ENCODE measurements around the gene CHAF1A. TPM values are rescaled to one million over a fixed set of nuclear protein-coding genes. Genes with fewer than 3 reads are reported as not detected.

CHAF1A gene, protein sequence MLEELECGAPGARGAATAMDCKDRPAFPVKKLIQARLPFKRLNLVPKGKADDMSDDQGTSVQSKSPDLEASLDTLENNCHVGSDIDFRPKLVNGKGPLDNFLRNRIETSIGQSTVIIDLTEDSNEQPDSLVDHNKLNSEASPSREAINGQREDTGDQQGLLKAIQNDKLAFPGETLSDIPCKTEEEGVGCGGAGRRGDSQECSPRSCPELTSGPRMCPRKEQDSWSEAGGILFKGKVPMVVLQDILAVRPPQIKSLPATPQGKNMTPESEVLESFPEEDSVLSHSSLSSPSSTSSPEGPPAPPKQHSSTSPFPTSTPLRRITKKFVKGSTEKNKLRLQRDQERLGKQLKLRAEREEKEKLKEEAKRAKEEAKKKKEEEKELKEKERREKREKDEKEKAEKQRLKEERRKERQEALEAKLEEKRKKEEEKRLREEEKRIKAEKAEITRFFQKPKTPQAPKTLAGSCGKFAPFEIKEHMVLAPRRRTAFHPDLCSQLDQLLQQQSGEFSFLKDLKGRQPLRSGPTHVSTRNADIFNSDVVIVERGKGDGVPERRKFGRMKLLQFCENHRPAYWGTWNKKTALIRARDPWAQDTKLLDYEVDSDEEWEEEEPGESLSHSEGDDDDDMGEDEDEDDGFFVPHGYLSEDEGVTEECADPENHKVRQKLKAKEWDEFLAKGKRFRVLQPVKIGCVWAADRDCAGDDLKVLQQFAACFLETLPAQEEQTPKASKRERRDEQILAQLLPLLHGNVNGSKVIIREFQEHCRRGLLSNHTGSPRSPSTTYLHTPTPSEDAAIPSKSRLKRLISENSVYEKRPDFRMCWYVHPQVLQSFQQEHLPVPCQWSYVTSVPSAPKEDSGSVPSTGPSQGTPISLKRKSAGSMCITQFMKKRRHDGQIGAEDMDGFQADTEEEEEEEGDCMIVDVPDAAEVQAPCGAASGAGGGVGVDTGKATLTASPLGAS
- polyA plus RNA-seq, result 10 to 100 TPM; 10.8 to 11.7 TPM

- Histone ChIP-seq H3K27ac (ENCODE audit: low read depth in 2 of 2, low read length in 1 of 2) (peak within 1 kb of the TSS; percentile 66 to 91), H3K9me3 (ENCODE audit: control insufficient read depth in 2 of 2, insufficient read depth in 1 of 2, low read depth in 1 of 2, low read length in 1 of 2) (no peaks in the 10 kb centered on the region), H3K27me3 (ENCODE audit: control insufficient read depth in 1 of 2, insufficient read depth in 2 of 2, low read length in 2 of 2) (no peaks in the 10 kb centered on the region), H3K36me3 (ENCODE audit: control insufficient read depth in 2 of 2, insufficient read depth in 2 of 2, low read length in 1 of 2) (no peaks in the 10 kb centered on the region), H3K4me3 (ENCODE audit: low read depth in 1 of 2, low read length in 2 of 2) (peak within 1 kb of the TSS; percentile 75 to 80), H3K4me1 (ENCODE audit: control insufficient read depth in 2 of 2, insufficient read depth in 2 of 2, low read length in 1 of 2) (peaks cover 3 to 12% of the 10 kb centered on the region in 2 donors)
- WGBS, 2 donors, result 0% methylated on average over 46 to 84 of the region's 84 CpGs
Observed at GRCh38 chr19:4402171-4403004, at the start of gene CHAF1A. CHAF1A (plus strand) TSS chr19:4402640; CDS start chr19:4402763, 123 bp downstream.

DNA sequence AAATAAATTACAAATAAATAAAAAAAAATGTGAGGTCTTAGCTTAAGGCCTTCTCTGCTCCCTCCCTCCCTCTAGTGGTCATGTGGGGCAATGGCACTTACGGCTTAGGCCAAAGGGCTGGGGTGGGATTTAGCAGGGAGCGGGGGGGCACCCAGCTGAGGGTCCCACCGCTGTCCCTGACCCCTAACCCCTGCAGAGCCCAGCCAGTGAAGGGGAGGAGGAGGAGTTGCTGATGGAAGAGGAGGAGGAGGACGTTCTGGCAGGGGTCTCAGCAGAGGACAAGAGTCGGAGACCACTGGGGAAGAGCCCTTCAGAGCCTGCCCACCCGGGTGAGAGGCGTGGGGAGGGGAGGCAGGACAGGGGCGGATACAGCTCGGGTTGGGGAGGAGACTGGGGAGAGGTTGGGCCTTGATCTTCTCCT is 49.7 kb upstream of the CHAF1A start:
- H3K9me3 ChIP-seq (ENCODE audit: control insufficient read depth in 2 of 2, insufficient read depth in 1 of 2, low read depth in 1 of 2, low read length in 1 of 2), result no peaks in the 10 kb centered on the region
- H3K4me3 ChIP-seq (ENCODE audit: low read depth in 1 of 2, low read length in 2 of 2), result no peak overlapping the region
- no peaks in the 10 kb centered on the region for H3K27me3 ChIP-seq (ENCODE audit: control insufficient read depth in 1 of 2, insufficient read depth in 2 of 2, low read length in 2 of 2)
- no peak overlapping the region for H3K27ac ChIP-seq (ENCODE audit: low read depth in 2 of 2, low read length in 1 of 2)
- 31 to 45% methylated on average over 9 of the region's 9 CpGs for WGBS, 2 donors
- H3K36me3 ChIP-seq (ENCODE audit: control insufficient read depth in 2 of 2, insufficient read depth in 2 of 2, low read length in 1 of 2), result peaks cover 0 to 17% of the 10 kb centered on the region in 2 donors
- H3K4me1 ChIP-seq (ENCODE audit: control insufficient read depth in 2 of 2, insufficient read depth in 2 of 2, low read length in 1 of 2), result peaks cover 2 to 3% of the 10 kb centered on the region in 2 donors

- peaks cover 0 to 26% of the 10 kb centered on the region in 2 donors for H3K36me3 ChIP-seq (ENCODE audit: control insufficient read depth in 2 of 2, insufficient read depth in 2 of 2, low read length in 1 of 2)
- peaks cover 2 to 3% of the 10 kb centered on the region in 2 donors for H3K4me1 ChIP-seq (ENCODE audit: control insufficient read depth in 2 of 2, insufficient read depth in 2 of 2, low read length in 1 of 2)
- 88 to 89% methylated on average over 12 of the region's 12 CpGs for WGBS, 2 donors
- H3K27me3 ChIP-seq (ENCODE audit: control insufficient read depth in 1 of 2, insufficient read depth in 2 of 2, low read length in 2 of 2), result no peaks in the 10 kb centered on the region
- H3K27ac ChIP-seq (ENCODE audit: low read depth in 2 of 2, low read length in 1 of 2), result no peak overlapping the region
- no peaks in the 10 kb centered on the region for H3K9me3 ChIP-seq (ENCODE audit: control insufficient read depth in 2 of 2, insufficient read depth in 1 of 2, low read depth in 1 of 2, low read length in 1 of 2)
- no peak overlapping the region for H3K4me3 ChIP-seq (ENCODE audit: low read depth in 1 of 2, low read length in 2 of 2)
Observed at GRCh38 chr19:4354282-4354681, 48.2 kb upstream of the CHAF1A start.

DNA sequence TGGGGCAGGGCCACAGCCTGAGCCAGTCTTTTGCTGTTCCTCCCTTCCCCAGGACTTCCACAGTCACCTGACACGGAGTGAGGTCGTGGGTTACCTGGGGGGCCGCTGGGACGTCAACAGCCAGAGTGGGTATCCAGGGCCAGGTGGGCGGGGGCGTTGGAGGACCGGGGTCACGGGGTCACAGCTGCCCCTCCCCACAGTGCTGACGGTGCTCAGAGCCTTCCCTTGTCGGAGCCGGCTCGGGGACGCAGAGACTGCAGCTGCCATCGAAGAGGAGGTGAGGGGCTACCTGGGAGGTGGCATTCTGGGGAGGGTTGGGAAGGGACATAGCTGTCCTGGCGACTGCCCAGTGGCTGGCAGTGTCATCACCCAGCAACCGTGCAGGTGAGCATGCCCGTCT is 47.5 kb upstream of the CHAF1A start:
- H3K4me1 ChIP-seq (ENCODE audit: control insufficient read depth in 2 of 2, insufficient read depth in 2 of 2, low read length in 1 of 2), result peaks cover 2 to 3% of the 10 kb centered on the region in 2 donors
- H3K4me3 ChIP-seq (ENCODE audit: low read depth in 1 of 2, low read length in 2 of 2), result no peak overlapping the region
- H3K36me3 ChIP-seq (ENCODE audit: control insufficient read depth in 2 of 2, insufficient read depth in 2 of 2, low read length in 1 of 2), result peaks cover 0 to 32% of the 10 kb centered on the region in 2 donors
- WGBS, 2 donors, result 78 to 81% methylated on average over 17 of the region's 17 CpGs
- H3K27ac ChIP-seq (ENCODE audit: low read depth in 2 of 2, low read length in 1 of 2), result no peak overlapping the region
- H3K9me3 ChIP-seq (ENCODE audit: control insufficient read depth in 2 of 2, insufficient read depth in 1 of 2, low read depth in 1 of 2, low read length in 1 of 2), result no peaks in the 10 kb centered on the region
- H3K27me3 ChIP-seq (ENCODE audit: control insufficient read depth in 1 of 2, insufficient read depth in 2 of 2, low read length in 2 of 2), result no peaks in the 10 kb centered on the region

GRCh38 chr19:4357095-4357797 is 45.2 kb upstream of the CHAF1A start:
- 78 to 84% methylated on average over 23 of the region's 23 CpGs for WGBS, 2 donors
- Histone ChIP-seq H3K4me1 (ENCODE audit: control insufficient read depth in 2 of 2, insufficient read depth in 2 of 2, low read length in 1 of 2) (peaks cover 0 to 2% of the 10 kb centered on the region in 2 donors), H3K9me3 (ENCODE audit: control insufficient read depth in 2 of 2, insufficient read depth in 1 of 2, low read depth in 1 of 2, low read length in 1 of 2) (no peaks in the 10 kb centered on the region), H3K4me3 (ENCODE audit: low read depth in 1 of 2, low read length in 2 of 2) (no peak overlapping the region), H3K27ac (ENCODE audit: low read depth in 2 of 2, low read length in 1 of 2) (no peak overlapping the region), H3K27me3 (ENCODE audit: control insufficient read depth in 1 of 2, insufficient read depth in 2 of 2, low read length in 2 of 2) (no peaks in the 10 kb centered on the region), H3K36me3 (ENCODE audit: control insufficient read depth in 2 of 2, insufficient read depth in 2 of 2, low read length in 1 of 2) (peaks cover 15 to 53% of the 10 kb centered on the region in 2 donors)

DNA sequence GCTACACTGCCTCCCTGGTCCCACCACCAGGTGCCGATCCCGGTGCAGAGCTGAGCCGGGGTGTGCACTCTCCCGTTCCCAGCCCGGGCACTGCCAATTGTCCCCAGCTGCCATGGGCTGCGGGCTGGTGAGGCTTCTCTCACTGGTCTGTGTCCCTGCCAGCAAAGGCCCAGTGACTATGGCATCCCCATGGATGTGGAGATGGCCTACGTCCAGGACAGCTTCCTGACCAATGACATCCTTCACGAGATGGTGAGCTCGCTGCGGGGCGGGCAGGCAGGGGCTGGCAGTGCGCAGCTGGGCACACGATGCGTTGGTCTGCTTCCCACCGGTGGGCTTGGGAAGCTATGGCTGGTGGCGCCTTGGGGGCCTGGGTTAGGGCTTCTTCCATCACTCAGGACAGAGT is 44.5 kb upstream of the CHAF1A start:
- Histone ChIP-seq H3K4me1 (ENCODE audit: control insufficient read depth in 2 of 2, insufficient read depth in 2 of 2, low read length in 1 of 2) (peaks cover 0 to 2% of the 10 kb centered on the region in 2 donors), H3K36me3 (ENCODE audit: control insufficient read depth in 2 of 2, insufficient read depth in 2 of 2, low read length in 1 of 2) (peaks cover 22 to 60% of the 10 kb centered on the region in 2 donors), H3K9me3 (ENCODE audit: control insufficient read depth in 2 of 2, insufficient read depth in 1 of 2, low read depth in 1 of 2, low read length in 1 of 2) (no peaks in the 10 kb centered on the region), H3K4me3 (ENCODE audit: low read depth in 1 of 2, low read length in 2 of 2) (no peak overlapping the region), H3K27me3 (ENCODE audit: control insufficient read depth in 1 of 2, insufficient read depth in 2 of 2, low read length in 2 of 2) (no peaks in the 10 kb centered on the region), H3K27ac (ENCODE audit: low read depth in 2 of 2, low read length in 1 of 2) (no peak overlapping the region)
- 84 to 85% methylated on average over 16 of the region's 16 CpGs for WGBS, 2 donors

GRCh38 chr19:4358709-4359626 is 43.5 kb upstream of the CHAF1A start:
- no peaks in the 10 kb centered on the region for H3K27me3 ChIP-seq (ENCODE audit: control insufficient read depth in 1 of 2, insufficient read depth in 2 of 2, low read length in 2 of 2)
- H3K4me1 ChIP-seq (ENCODE audit: control insufficient read depth in 2 of 2, insufficient read depth in 2 of 2, low read length in 1 of 2), result peaks cover 0 to 2% of the 10 kb centered on the region in 2 donors
- H3K4me3 ChIP-seq (ENCODE audit: low read depth in 1 of 2, low read length in 2 of 2), result no peak overlapping the region
- H3K27ac ChIP-seq (ENCODE audit: low read depth in 2 of 2, low read length in 1 of 2), result no peak overlapping the region
- H3K9me3 ChIP-seq (ENCODE audit: control insufficient read depth in 2 of 2, insufficient read depth in 1 of 2, low read depth in 1 of 2, low read length in 1 of 2), result no peaks in the 10 kb centered on the region
- peaks cover 23 to 70% of the 10 kb centered on the region in 2 donors for H3K36me3 ChIP-seq (ENCODE audit: control insufficient read depth in 2 of 2, insufficient read depth in 2 of 2, low read length in 1 of 2)
- WGBS, 2 donors, result 83 to 87% methylated on average over 25 of the region's 25 CpGs

GRCh38 chr19:4359627-4360000 is 42.8 kb upstream of the CHAF1A start:
- H3K4me1 ChIP-seq (ENCODE audit: control insufficient read depth in 2 of 2, insufficient read depth in 2 of 2, low read length in 1 of 2), result peaks cover 0 to 2% of the 10 kb centered on the region in 2 donors
- 74 to 76% methylated on average over 13 of the region's 13 CpGs for WGBS, 2 donors
- H3K36me3 ChIP-seq (ENCODE audit: control insufficient read depth in 2 of 2, insufficient read depth in 2 of 2, low read length in 1 of 2), result peaks cover 23 to 70% of the 10 kb centered on the region in 2 donors
- H3K4me3 ChIP-seq (ENCODE audit: low read depth in 1 of 2, low read length in 2 of 2), result no peak overlapping the region
- H3K9me3 ChIP-seq (ENCODE audit: control insufficient read depth in 2 of 2, insufficient read depth in 1 of 2, low read depth in 1 of 2, low read length in 1 of 2), result no peaks in the 10 kb centered on the region
- no peak overlapping the region for H3K27ac ChIP-seq (ENCODE audit: low read depth in 2 of 2, low read length in 1 of 2)
- H3K27me3 ChIP-seq (ENCODE audit: control insufficient read depth in 1 of 2, insufficient read depth in 2 of 2, low read length in 2 of 2), result no peaks in the 10 kb centered on the region
